Activated B cell treated with CpG ODN at 0.5 μM for 24 hours (primary cell): ENCODE data around the gene IL10RA. TPM values are rescaled to one million over a fixed set of nuclear protein-coding genes. Genes with fewer than 3 reads are reported as not detected.
"Not testable (repeated sequence)": the region's sequence is repeated elsewhere in the genome, so short reads cannot be mapped to it uniquely, and the experiment has no call there.

Experiments
- ATAC-seq: fragments of 200-7000 bp; cut with Tn5 transposase; one replicate; pipeline ENCODE4 v1.10.0; 2021; ENCODE audit warnings: low read depth, mild to moderate bottlenecking, moderate library complexity
- CTCF ChIA-PET: fragments of 350-600 bp; sonication (Branson Sonifier 250); formaldehyde crosslinking; loops from one replicate; lab custom pipeline; 2021; ENCODE audit warnings: antibody characterized with exemption; lab: Charles Lee
- POLR2A ChIA-PET: fragments of 350-600 bp; sonication (Branson Sonifier 250); formaldehyde crosslinking; loops from one replicate; lab custom pipeline; 2021; ENCODE audit warnings: antibody characterized with exemption; lab: Charles Lee
- DNase-seq: peaks from one replicate; pipeline ENCODE4 v3.0.0; 2022
- H3K27ac Mint-ChIP-seq: one replicate; pipeline ENCODE4 v1.8.0; 2020; ENCODE audit warnings: mixed read lengths
- H3K27me3 Mint-ChIP-seq: one replicate; pipeline ENCODE4 v1.8.0; 2021; ENCODE audit warnings: mixed read lengths
- H3K36me3 Mint-ChIP-seq: one replicate; pipeline ENCODE4 v1.8.0; 2021; ENCODE audit warnings: low read depth, mixed read lengths
- H3K4me1 Mint-ChIP-seq: one replicate; pipeline ENCODE4 v1.8.0; 2021; ENCODE audit warnings: mixed read lengths
- H3K4me3 Mint-ChIP-seq: one replicate; pipeline ENCODE4 v1.8.0; 2020; ENCODE audit warnings: mild to moderate bottlenecking, mixed read lengths
- H3K9me3 Mint-ChIP-seq: one replicate; pipeline ENCODE4 v1.8.0; 2020; ENCODE audit warnings: mixed read lengths
- CTCF ChIP-seq: fragments of 200-600 bp; IDR thresholded peaks from one replicate; pipeline ENCODE4 v1.8.0; 2022; ENCODE audit warnings: antibody characterized with exemption, mild to moderate bottlenecking
- intact Hi-C: fragments of 100-400 bp; cut with micrococcal nuclease; formaldehyde crosslinking; loops from one replicate; pipeline ENCODE4 v1.15.1; 2024
- total RNA-seq: library from RNA; stranded (reverse); gene quantifications from 2 replicates; pipeline ENCODE4 v1.2.3, GENCODE V29; 2022

The IL10RA gene
- total RNA-seq, 1 donor from 2014 or later: 350 TPM

DNA sequence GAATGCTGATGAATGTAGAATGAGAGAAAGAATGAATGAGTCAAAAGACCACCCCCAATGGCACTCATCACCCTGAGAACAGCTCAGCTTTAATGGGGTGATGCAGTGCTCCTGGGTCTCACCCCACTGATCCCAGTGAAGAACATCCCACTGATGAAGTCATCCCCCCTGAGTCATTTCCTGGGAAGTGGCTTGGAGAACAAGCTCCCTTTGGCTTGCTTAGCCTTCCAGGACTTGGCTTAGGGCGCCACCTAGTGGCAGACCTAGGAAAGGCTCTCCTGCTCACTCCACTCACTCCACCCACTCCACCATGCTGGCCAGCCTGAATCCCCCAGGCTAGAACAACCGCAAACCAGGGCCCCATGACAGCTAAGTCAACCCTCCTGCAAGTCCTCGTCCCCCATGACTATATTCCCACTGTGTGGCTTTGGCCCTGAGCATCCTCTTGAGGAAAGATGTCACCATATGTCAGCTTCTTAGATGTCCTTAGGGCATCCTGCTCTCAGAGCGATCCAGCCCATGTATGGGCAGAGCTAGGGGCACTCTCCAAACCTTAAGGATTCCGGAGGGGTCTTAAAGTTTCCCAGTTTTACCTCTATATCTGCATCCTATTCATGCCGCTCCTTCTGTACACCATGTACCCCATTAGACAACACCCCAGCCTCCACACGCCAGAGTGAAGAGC is 39.2 kb upstream of the IL10RA start:
- Mint-ChIP-seq H3K27me3 (peaks cover 2% of the 10 kb centered on the region), H3K36me3 (no peaks in the 10 kb centered on the region), H3K27ac (peak overlapping the region; percentile 62), H3K4me3 (no peak overlapping the region), H3K9me3 (no peaks in the 10 kb centered on the region), H3K4me1 (peaks cover 60% of the 10 kb centered on the region)
- ChIA-PET POLR2A (interaction anchor here (0.7 to 13.3 kb wide), 14 partner anchors 28 to 139 kb away, joined by 3 to 930 read pairs (median 5); partner anchors contain the start of gene IL10RA), CTCF (interaction anchor here (0.6 to 12.7 kb wide), 54 partner anchors 11 to 715 kb away, joined by 3 to 294 read pairs (median 6); partner anchors contain the start of genes FXYD2, FXYD6, IL10RA and PCSK7)
- peak; percentile 34 for ATAC-seq
- TF ChIP-seq CTCF: peak; percentile 86
- intact Hi-C loops: loop anchor here (1.0 to 5.0 kb wide), 6 partner anchors 46 to 715 kb away; partner anchors contain the start of genes PCSK7 and RNF214
- peak; percentile 79 for DNase-seq

DNA sequence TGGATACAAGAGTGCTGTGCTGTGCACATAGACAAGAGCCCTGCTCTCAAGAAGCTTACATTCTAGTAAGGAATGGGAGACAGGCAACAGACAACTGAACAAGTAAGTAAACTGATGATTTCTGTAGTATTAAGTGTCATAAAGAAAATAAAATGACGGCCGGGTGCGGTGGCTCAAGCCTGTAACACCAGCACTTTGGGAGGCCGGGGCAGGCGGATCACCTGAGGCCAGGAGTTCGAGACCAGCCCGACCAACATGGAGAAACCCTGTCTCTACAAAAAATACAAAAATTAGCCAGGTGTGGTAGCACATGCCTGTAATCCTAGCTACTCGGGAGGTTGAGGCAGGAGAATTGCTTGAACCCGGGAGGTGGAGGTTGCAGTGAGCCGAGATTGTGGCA is 38.4 kb upstream of the IL10RA start:
- intact Hi-C loops: loop anchor here (1.0 to 5.0 kb wide), 6 partner anchors 47 to 715 kb away; partner anchors contain the start of genes PCSK7 and RNF214
- not testable (repeated sequence) for H3K9me3 Mint-ChIP-seq, ATAC-seq, H3K4me3 Mint-ChIP-seq, H3K36me3 Mint-ChIP-seq, H3K27ac Mint-ChIP-seq, H3K27me3 Mint-ChIP-seq, DNase-seq
- CTCF ChIA-PET: interaction anchor here (0.6 to 12.7 kb wide), 25 partner anchors 15 to 521 kb away, joined by 3 to 294 read pairs (median 9); partner anchors contain the start of genes FXYD2 and IL10RA
- POLR2A ChIA-PET: interaction anchor here (0.7 to 13.3 kb wide), 7 partner anchors 45 to 132 kb away, joined by 3 to 930 read pairs (median 11); partner anchors contain the start of gene IL10RA
- peaks cover 67% of the 10 kb centered on the region for H3K4me1 Mint-ChIP-seq

GRCh38 chr11:117948466-117948865 is 37.7 kb upstream of the IL10RA start:
- not testable (repeated sequence) for H3K4me3 Mint-ChIP-seq, H3K27ac Mint-ChIP-seq, DNase-seq, H3K27me3 Mint-ChIP-seq, H3K36me3 Mint-ChIP-seq, H3K9me3 Mint-ChIP-seq, ATAC-seq
- peaks cover 74% of the 10 kb centered on the region for H3K4me1 Mint-ChIP-seq
- ChIA-PET POLR2A (interaction anchor here (1.2 to 13.3 kb wide), 3 partner anchors 44 to 106 kb away, joined by 3 to 930 read pairs (median 4); partner anchors contain the start of gene IL10RA), CTCF (interaction anchor here (0.7 to 12.7 kb wide), 9 partner anchors 31 to 142 kb away, joined by 4 to 294 read pairs (median 19); partner anchors contain the start of gene FXYD2)
- intact Hi-C loops: loop anchor here (5.0 kb wide), 1 partner anchor 716 kb away; the partner anchor contains the start of genes PCSK7 and RNF214

DNA sequence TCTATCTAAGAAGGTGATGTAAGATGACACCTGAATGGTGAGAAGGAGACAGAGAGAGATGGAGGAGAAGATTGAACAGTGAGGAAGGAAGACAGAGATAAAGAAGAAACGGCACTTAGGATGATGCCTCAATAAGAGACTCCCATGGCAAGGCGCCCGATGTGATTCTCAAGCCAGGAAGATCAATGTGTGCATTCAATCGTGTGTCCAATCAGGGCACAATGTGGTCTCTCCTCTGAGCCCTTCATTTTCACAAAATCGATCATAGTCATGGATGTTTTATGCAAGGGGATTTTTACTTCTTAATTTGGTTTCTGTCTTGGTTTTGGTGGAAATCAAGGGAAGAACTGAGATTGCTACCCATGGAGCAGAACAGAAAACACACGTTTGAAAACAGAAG is 37.1 kb upstream of the IL10RA start:
- Mint-ChIP-seq H3K4me3 (peak overlapping the region; percentile 5), H3K27ac (peak overlapping the region; percentile 91), H3K9me3 (no peaks in the 10 kb centered on the region), H3K4me1 (peaks cover 79% of the 10 kb centered on the region), H3K36me3 (no peaks in the 10 kb centered on the region), H3K27me3 (peaks cover 2% of the 10 kb centered on the region)
- TF ChIP-seq CTCF: no peak
- ATAC-seq (no peak), DNase-seq (no peak)
- ChIA-PET POLR2A (interaction anchor here (0.7 to 13.3 kb wide), 5 partner anchors 43 to 132 kb away, joined by 3 to 930 read pairs (median 5); partner anchors contain the start of genes FXYD2 and IL10RA), CTCF (interaction anchor here (0.8 to 12.7 kb wide), 8 partner anchors 11 to 142 kb away, joined by 3 to 294 read pairs (median 10); partner anchors contain the start of gene IL10RA)
- intact Hi-C loops: loop anchor here (5.0 kb wide), 1 partner anchor 717 kb away; the partner anchor contains the start of genes PCSK7 and RNF214

- TF ChIP-seq CTCF: no peak
- Mint-ChIP-seq H3K4me3 (peak overlapping the region; percentile 70), H3K27me3 (no peaks in the 10 kb centered on the region), H3K27ac (peak overlapping the region; percentile 91), H3K36me3 (no peaks in the 10 kb centered on the region), H3K9me3 (no peaks in the 10 kb centered on the region), H3K4me1 (peaks cover 68% of the 10 kb centered on the region)
- CTCF ChIA-PET: interaction anchor here (0.8 to 12.7 kb wide), 24 partner anchors 10 to 524 kb away, joined by 3 to 294 read pairs (median 7); partner anchors contain the start of gene IL10RA
- DNase-seq (no peak), ATAC-seq (peak; percentile 49)
- intact Hi-C loops: loop anchor here (1.0 to 5.0 kb wide), 4 partner anchors 32 to 222 kb away; no protein-coding TSS in a partner anchor
- POLR2A ChIA-PET: interaction anchor here (0.8 to 13.3 kb wide), 18 partner anchors 10 to 142 kb away, joined by 3 to 930 read pairs (median 6); partner anchors contain the start of genes FXYD2 and IL10RA
Measured at GRCh38 chr11:117950301-117950700, 35.9 kb upstream of the IL10RA start.
